SK-N-SH treated with all-trans-retinoic acid at 6 μM for 48 hours (cell line): ENCODE data around the gene NBEA.

ENCODE experiments used
- ISL1 ChIP-seq: fragments of 250-450 bp; sonication (Bioruptor Pico); IDR thresholded peaks from 2 replicates; pipeline ENCODE4 v2.1.2; 2022; ENCODE audit warnings: mild to moderate bottlenecking, moderate library complexity
- PATZ1 ChIP-seq: fragments of 250-450 bp; sonication (Bioruptor Pico); IDR thresholded peaks from 2 replicates; pipeline ENCODE4 v1.8.0; 2020; ENCODE audit warnings: mild to moderate bottlenecking, moderate library complexity, borderline replicate concordance
- SNAI2 ChIP-seq: fragments of 250-450 bp; sonication (Bioruptor Pico); IDR thresholded peaks from 2 replicates; pipeline ENCODE4 v1.5.0; 2020; ENCODE audit warnings: mild to moderate bottlenecking, moderate library complexity
- TCF4 ChIP-seq: fragments of 250-450 bp; sonication (Bioruptor Pico); IDR thresholded peaks from 2 replicates; pipeline ENCODE4 v1.8.0; 2021; ENCODE audit warnings: mild to moderate bottlenecking, moderate library complexity, borderline replicate concordance
- TSHZ2 ChIP-seq: fragments of 250-450 bp; sonication (Bioruptor Pico); IDR thresholded peaks from 2 replicates; pipeline ENCODE4 v1.5.0; 2020; ENCODE audit warnings: mild to moderate bottlenecking, moderate library complexity
- ZFP3 ChIP-seq: fragments of 250-450 bp; sonication (Bioruptor Pico); IDR thresholded peaks from 2 replicates; pipeline ENCODE4 v1.5.0; 2020; ENCODE audit warnings: mild to moderate bottlenecking, moderate library complexity
- ZFP30 ChIP-seq: fragments of 450-650 bp; formaldehyde crosslinking; IDR thresholded peaks from 2 replicates; pipeline ENCODE4 v1.5.0; 2022; ENCODE audit warnings: mild to moderate bottlenecking, moderate library complexity

DNA sequence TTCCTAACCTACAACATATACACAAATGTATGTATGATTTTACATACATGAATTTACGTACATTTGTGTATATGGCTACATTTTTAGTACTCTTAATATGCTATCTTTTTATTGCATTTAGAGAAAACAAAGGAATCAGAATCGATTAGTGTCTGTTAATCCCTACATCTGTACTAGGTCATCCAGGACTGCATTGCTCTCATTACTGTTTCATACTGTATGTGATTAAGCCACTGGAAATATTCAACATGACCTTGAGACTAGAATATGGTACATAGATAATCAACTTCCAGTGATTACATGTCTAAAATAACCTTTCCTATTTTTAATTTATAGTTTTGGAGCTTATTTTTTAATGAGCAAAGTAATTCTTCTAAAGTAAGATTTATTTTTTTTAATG, 539.7 kb downstream of the NBEA start:
- TF ChIP-seq PATZ1 (CRISPR knock-in tag) (no peak), ZFP30 (CRISPR knock-in tag) (no peak), TSHZ2 (CRISPR knock-in tag) (no peak), TCF4 (peak; percentile 46; the same call in 1 of the 2 replicates), ZFP3 (CRISPR knock-in tag) (no peak), ISL1 (CRISPR knock-in tag) (no peak), SNAI2 (CRISPR knock-in tag) (no peak)
